OCI-LY3 (cell line): ENCODE measurements around the gene NOVA1.

Experiments used
- EZH2phosphoT487 ChIP-seq: fragments of 200-600 bp; shearing (Covaris generic); IDR thresholded peaks from 2 replicates; pipeline ENCODE4 v1.6.1; 2018; ENCODE audit warnings: antibody characterized with exemption, mixed run types, low read depth
- TF ChIP-seq, protein P1 (sequence below): fragments of 200-600, 300-600 bp; sonication (generic); IDR thresholded peaks from 2 replicates; pipeline ENCODE4 v1.5.1; 2014; ENCODE audit warnings: antibody characterized with exemption, low read length, low read depth

GRCh38 chr14:26621364-26621763 lies 23.5 kb upstream of the NOVA1 start:
- TF ChIP-seq, protein P1, sequence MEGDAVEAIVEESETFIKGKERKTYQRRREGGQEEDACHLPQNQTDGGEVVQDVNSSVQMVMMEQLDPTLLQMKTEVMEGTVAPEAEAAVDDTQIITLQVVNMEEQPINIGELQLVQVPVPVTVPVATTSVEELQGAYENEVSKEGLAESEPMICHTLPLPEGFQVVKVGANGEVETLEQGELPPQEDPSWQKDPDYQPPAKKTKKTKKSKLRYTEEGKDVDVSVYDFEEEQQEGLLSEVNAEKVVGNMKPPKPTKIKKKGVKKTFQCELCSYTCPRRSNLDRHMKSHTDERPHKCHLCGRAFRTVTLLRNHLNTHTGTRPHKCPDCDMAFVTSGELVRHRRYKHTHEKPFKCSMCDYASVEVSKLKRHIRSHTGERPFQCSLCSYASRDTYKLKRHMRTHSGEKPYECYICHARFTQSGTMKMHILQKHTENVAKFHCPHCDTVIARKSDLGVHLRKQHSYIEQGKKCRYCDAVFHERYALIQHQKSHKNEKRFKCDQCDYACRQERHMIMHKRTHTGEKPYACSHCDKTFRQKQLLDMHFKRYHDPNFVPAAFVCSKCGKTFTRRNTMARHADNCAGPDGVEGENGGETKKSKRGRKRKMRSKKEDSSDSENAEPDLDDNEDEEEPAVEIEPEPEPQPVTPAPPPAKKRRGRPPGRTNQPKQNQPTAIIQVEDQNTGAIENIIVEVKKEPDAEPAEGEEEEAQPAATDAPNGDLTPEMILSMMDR, result no peak
- TF ChIP-seq EZH2phosphoT487, result no peak
